Karpas-422 (cell line): ENCODE data around the gene FSHB. TPM values are rescaled to one million over a fixed set of nuclear protein-coding genes. Genes with fewer than 3 reads are reported as not detected.
"Not testable (repeated sequence)": the region's sequence is repeated elsewhere in the genome, so short reads cannot be mapped to it uniquely, and the experiment has no call there.

Experiments used
- DNase-seq: peaks from one replicate; pipeline ENCODE4 v3.0.0-alpha.2; 2015
- H2AFZ ChIP-seq: fragments of 200-600 bp; sonication (generic); 2 replicates; pipeline ENCODE4 v1.6.1; 2014; ENCODE audit warnings: antibody characterized with exemption, low read length, mixed read lengths
- H3K27ac ChIP-seq: fragments of 200-600 bp; sonication (generic); 2 replicates; pipeline ENCODE4 v1.5.1; 2014; ENCODE audit warnings: mild to moderate bottlenecking, low read length, moderate library complexity
- H3K27me3 ChIP-seq: fragments of 200-600 bp; sonication (generic); 2 replicates; pipeline ENCODE4 v1.6.1; 2014; ENCODE audit warnings: low read length, mixed read lengths
- H3K36me3 ChIP-seq: fragments of 200-600 bp; sonication (generic); 2 replicates; pipeline ENCODE4 v1.6.1; 2014; ENCODE audit warnings: low read length, mixed read lengths; ENCODE audit not compliant: insufficient read depth
- H3K4me1 ChIP-seq: fragments of 200-600 bp; sonication (generic); 2 replicates; pipeline ENCODE4 v1.6.1; 2014; ENCODE audit warnings: mild to moderate bottlenecking, low read length, mixed read lengths
- H3K4me2 ChIP-seq: fragments of 200-600 bp; sonication (generic); 2 replicates; pipeline ENCODE4 v1.6.1; 2014; ENCODE audit warnings: low read length, low read depth, mild to moderate bottlenecking; ENCODE audit not compliant: poor library complexity, severe bottlenecking
- H3K4me3 ChIP-seq: fragments of 200-600 bp; sonication (generic); 2 replicates; pipeline ENCODE4 v1.5.1; 2014; ENCODE audit warnings: mild to moderate bottlenecking, antibody characterized with exemption, low read length, mixed read lengths
- H3K79me2 ChIP-seq: fragments of 200-600 bp; sonication (generic); 2 replicates; pipeline ENCODE4 v1.6.1; 2014; ENCODE audit warnings: mild to moderate bottlenecking, low read length, mixed read lengths
- H3K9ac ChIP-seq: fragments of 200-600 bp; sonication (generic); 2 replicates; pipeline ENCODE4 v1.6.0; 2014; ENCODE audit warnings: low read length
- H3K9me2 ChIP-seq: fragments of 200-600 bp; sonication (generic), shearing (Covaris generic); replicated peaks from 2 replicates; pipeline ENCODE4 v1.6.0; 2014; ENCODE audit warnings: mild to moderate bottlenecking, low read length, moderate library complexity; ENCODE audit not compliant: insufficient read depth
- H3K9me3 ChIP-seq: fragments of 300-700, 200-600 bp; sonication (generic); 2 replicates; pipeline ENCODE4 v1.6.1; 2014; ENCODE audit warnings: low read length, mixed read lengths
- H4K20me1 ChIP-seq: fragments of 200-600 bp; sonication (generic); 2 replicates; pipeline ENCODE4 v1.6.1; 2014; ENCODE audit warnings: mild to moderate bottlenecking, antibody characterized with exemption, low read length, low read depth; ENCODE audit not compliant: insufficient read depth
- total RNA-seq: library from RNA; depleted of rRNA; stranded (reverse); fragments of >200 nt; shearing (Covaris generic); gene quantifications from 2 replicates; pipeline ENCODE4 v1.2.3, GENCODE V29; 2014; ENCODE audit warnings: low replicate concordance

FSHB gene
- total RNA-seq, 1 experiment from 2014 or later, result not detected

- H3K36me3 ChIP-seq, result no peaks in the 10 kb centered on the region
- no peaks in the 10 kb centered on the region for H3K27me3 ChIP-seq
- no peaks in the 10 kb centered on the region for H4K20me1 ChIP-seq
- no peaks in the 10 kb centered on the region for H3K9me3 ChIP-seq
- H3K4me3 ChIP-seq, result no peak overlapping the region
- no peak overlapping the region for H3K4me2 ChIP-seq
- no peaks in the 10 kb centered on the region for H3K4me1 ChIP-seq
- H3K79me2 ChIP-seq, result no peaks in the 10 kb centered on the region
- no peak for DNase-seq
- H3K27ac ChIP-seq, result no peak overlapping the region
- no peak overlapping the region for H2AFZ ChIP-seq
- 0 out of 2 replicates have a peak, but pooled peaks cover 2% of the 10 kb centered on the region for H3K9me2 ChIP-seq
- no peak overlapping the region for H3K9ac ChIP-seq
Measured at GRCh38 chr11:30254307-30255298, 23.8 kb downstream of the FSHB start.

- H3K9ac ChIP-seq, result no peak overlapping the region
- no peaks in the 10 kb centered on the region for H3K79me2 ChIP-seq
- H3K9me3 ChIP-seq, result no peaks in the 10 kb centered on the region
- DNase-seq, result no peak
- no peak overlapping the region for H3K4me3 ChIP-seq
- H3K4me1 ChIP-seq, result no peaks in the 10 kb centered on the region
- H3K9me2 ChIP-seq, result 0 out of 2 replicates have a peak, but pooled peaks cover 2% of the 10 kb centered on the region
- H3K27me3 ChIP-seq, result no peaks in the 10 kb centered on the region
- no peak overlapping the region for H2AFZ ChIP-seq
- no peak overlapping the region for H3K4me2 ChIP-seq
- no peaks in the 10 kb centered on the region for H4K20me1 ChIP-seq
- no peak overlapping the region for H3K27ac ChIP-seq
- H3K36me3 ChIP-seq, result no peaks in the 10 kb centered on the region
Measured at GRCh38 chr11:30255637-30256036, 24.8 kb downstream of the FSHB start.

- Histone ChIP-seq H3K79me2 (no peaks in the 10 kb centered on the region), H3K4me1 (no peaks in the 10 kb centered on the region), H3K9me3 (no peaks in the 10 kb centered on the region), H3K36me3 (no peaks in the 10 kb centered on the region), H2AFZ (no peak overlapping the region), H3K27me3 (no peaks in the 10 kb centered on the region), H3K27ac (no peak overlapping the region), H4K20me1 (no peaks in the 10 kb centered on the region), H3K9ac (no peak overlapping the region), H3K4me3 (no peak overlapping the region), H3K4me2 (no peak overlapping the region), H3K9me2 (0 out of 2 replicates have a peak, but pooled peaks cover 2% of the 10 kb centered on the region)
- DNase-seq, result peak; percentile 42
Measured at GRCh38 chr11:30257058-30257457, 26.2 kb downstream of the FSHB start.

- Histone ChIP-seq H3K9me2 (0 out of 2 replicates have a peak, but pooled peaks cover 2% of the 10 kb centered on the region), H3K4me3 (no peak overlapping the region), H3K4me1 (no peaks in the 10 kb centered on the region), H3K4me2 (no peak overlapping the region), H3K9ac (no peak overlapping the region), H3K79me2 (no peaks in the 10 kb centered on the region), H3K27me3 (no peaks in the 10 kb centered on the region), H2AFZ (no peak overlapping the region), H3K9me3 (no peaks in the 10 kb centered on the region), H3K27ac (no peak overlapping the region), H3K36me3 (no peaks in the 10 kb centered on the region), H4K20me1 (no peaks in the 10 kb centered on the region)
- no peak for DNase-seq
Measured at GRCh38 chr11:30258679-30259078, 27.9 kb downstream of the FSHB start.

GRCh38 chr11:30260813-30261212 is 30.0 kb downstream of the FSHB start:
- DNase-seq, result no peak
- Histone ChIP-seq H3K27ac (no peak overlapping the region), H3K4me2 (no peak overlapping the region), H3K9me3 (no peaks in the 10 kb centered on the region), H2AFZ (no peak overlapping the region), H3K4me3 (no peak overlapping the region), H3K4me1 (no peaks in the 10 kb centered on the region), H3K9me2 (0 out of 2 replicates have a peak, but pooled peaks cover 2% of the 10 kb centered on the region), H3K79me2 (no peaks in the 10 kb centered on the region), H4K20me1 (no peaks in the 10 kb centered on the region), H3K36me3 (no peaks in the 10 kb centered on the region), H3K9ac (no peak overlapping the region), H3K27me3 (no peaks in the 10 kb centered on the region)

- Histone ChIP-seq H3K27me3 (no peaks in the 10 kb centered on the region), H3K4me1 (no peaks in the 10 kb centered on the region), H3K9ac (no peak overlapping the region), H3K79me2 (no peaks in the 10 kb centered on the region), H3K27ac (no peak overlapping the region), H3K4me3 (no peak overlapping the region), H2AFZ (no peak overlapping the region), H4K20me1 (no peaks in the 10 kb centered on the region), H3K36me3 (no peaks in the 10 kb centered on the region), H3K9me3 (no peaks in the 10 kb centered on the region), H3K4me2 (no peak overlapping the region), H3K9me2 (0 out of 2 replicates have a peak, but pooled peaks cover 2% of the 10 kb centered on the region)
- DNase-seq, result no peak
Measured at GRCh38 chr11:30261821-30262220, 31.0 kb downstream of the FSHB start.

- H3K4me2 ChIP-seq, H4K20me1 ChIP-seq, H3K27ac ChIP-seq, H3K36me3 ChIP-seq, H2AFZ ChIP-seq, H3K27me3 ChIP-seq, DNase-seq, H3K9ac ChIP-seq, H3K4me1 ChIP-seq, H3K4me3 ChIP-seq, H3K9me3 ChIP-seq, H3K9me2 ChIP-seq, H3K79me2 ChIP-seq: not testable (repeated sequence)
Measured at GRCh38 chr11:30268638-30269037, 37.8 kb downstream of the FSHB start.

- no peaks in the 10 kb centered on the region for H3K9me3 ChIP-seq
- H3K27ac ChIP-seq, result no peak overlapping the region
- no peaks in the 10 kb centered on the region for H3K9me2 ChIP-seq
- H3K4me2 ChIP-seq, result no peak overlapping the region
- H4K20me1 ChIP-seq, result no peaks in the 10 kb centered on the region
- H3K36me3 ChIP-seq, result no peaks in the 10 kb centered on the region
- no peak overlapping the region for H3K9ac ChIP-seq
- no peaks in the 10 kb centered on the region for H3K4me1 ChIP-seq
- no peak for DNase-seq
- H3K79me2 ChIP-seq, result no peaks in the 10 kb centered on the region
- H3K27me3 ChIP-seq, result no peaks in the 10 kb centered on the region
- H3K4me3 ChIP-seq, result no peak overlapping the region
- H2AFZ ChIP-seq, result no peak overlapping the region
Measured at GRCh38 chr11:30270671-30271070, 39.9 kb downstream of the FSHB start.
